Renal cortex interstitium (tissue), 11 donors: ENCODE data around the gene MPND. TPM values are rescaled to one million over a fixed set of nuclear protein-coding genes. Genes with fewer than 3 reads are reported as not detected.

Experiments used
- DNase-seq, 11 donors: peaks; one replicate each; pipeline ENCODE4 v3.0.0-alpha.2; 2013; ENCODE audit warnings: low read depth in 9 of 11, low spot score in 4 of 11; ENCODE audit errors: extremely low read depth in 1 of 11
- polyA plus RNA-seq, 3 donors: library from polyadenylated mRNA; unstranded; fragments of 120-200 nt; gene quantifications; one replicate each; pipeline ENCODE4 v1.2.1, GENCODE V29; 2013; ENCODE audit not compliant: insufficient read length in 3 of 3

The MPND gene
- polyA plus RNA-seq, 3 donors, result 21.3 to 31.4 (median 26.0) TPM

- DNase-seq, result no peak
These were observed 46.2 kb downstream of the MPND start for GRCh38 chr19:4389511-4390016.

DNA sequence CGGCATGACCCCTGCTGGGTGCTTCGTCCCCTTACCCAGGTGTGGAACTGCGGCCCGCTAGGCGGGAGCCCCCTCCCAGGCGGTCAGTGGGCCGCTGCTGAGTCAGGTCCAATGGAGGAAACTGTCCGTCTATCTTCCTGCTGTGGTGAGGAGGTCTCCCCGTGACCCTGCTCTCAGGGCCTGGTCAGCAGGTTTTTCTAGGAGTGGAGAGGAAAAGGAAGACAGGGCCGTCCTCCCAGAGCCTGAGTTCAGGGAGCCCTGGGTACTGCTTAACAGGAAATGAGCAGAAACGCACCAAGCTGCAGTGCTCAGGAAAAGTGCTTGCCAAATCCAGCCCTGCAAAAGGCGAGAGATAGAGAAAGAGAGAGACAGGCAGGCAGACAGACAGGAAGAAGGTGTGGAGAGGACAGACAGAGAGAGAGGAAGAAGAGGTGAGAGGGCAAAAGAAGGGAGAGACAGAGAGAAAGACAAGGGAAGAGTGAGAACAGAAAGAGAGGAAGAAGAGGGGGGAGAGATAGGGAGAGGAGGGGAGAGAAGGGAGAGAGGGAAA, 46.7 kb downstream of the MPND start:
- no peak for DNase-seq

GRCh38 chr19:4390567-4391305, 47.4 kb downstream of the MPND start:
- DNase-seq, result no peak

DNA sequence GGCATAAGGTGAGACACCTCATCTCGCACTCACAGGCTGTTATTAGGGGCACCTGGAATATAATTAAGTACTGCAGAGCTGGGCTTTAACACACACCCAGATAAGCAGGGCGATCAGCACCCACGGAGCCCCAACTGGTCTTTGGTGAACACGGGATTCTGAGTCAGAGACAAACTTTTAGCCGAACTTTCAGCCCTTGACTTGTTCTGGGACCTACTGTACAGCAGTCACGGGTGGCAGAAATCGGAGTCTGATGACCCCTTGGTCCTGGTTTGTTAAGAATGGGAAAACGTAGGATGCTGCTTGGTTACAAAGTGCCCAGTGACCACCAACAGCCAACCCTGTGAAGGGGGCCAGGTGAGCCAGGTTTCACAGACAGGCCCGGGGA, 47.9 kb downstream of the MPND start:
- no peak for DNase-seq

GRCh38 chr19:4391701-4392483, 48.5 kb downstream of the MPND start:
- DNase-seq, result no peak

- DNase-seq, result no peak
These were observed 50.7 kb downstream of the MPND start for GRCh38 chr19:4393947-4394590.

- DNase-seq, result no peak
These were observed 53.8 kb downstream of the MPND start for GRCh38 chr19:4396949-4397783.

GRCh38 chr19:4399812-4400134, 56.4 kb downstream of the MPND start:
- no peak for DNase-seq

GRCh38 chr19:4400135-4400936, 57.0 kb downstream of the MPND start, which contains the start of gene SH3GL1:
Gene SH3GL1, minus strand, starts transcription at chr19:4400547. Its CDS starts 179 bp downstream, at chr19:4400368.
- DNase-seq, result peak; percentile 72 to 92 (median 87)

- DNase-seq, result no peak
These were observed 58.4 kb downstream of the MPND start for GRCh38 chr19:4401769-4402170.

GRCh38 chr19:4402171-4403004, 59.0 kb downstream of the MPND start, which contains the start of gene CHAF1A:
Gene CHAF1A, plus strand, starts transcription at chr19:4402640. Its CDS starts 123 bp downstream, at chr19:4402763.
- DNase-seq, result peak; percentile 95 to 100 (median 99)

- DNase-seq, result no peak
These were observed 59.8 kb downstream of the MPND start for GRCh38 chr19:4403005-4403761.

GRCh38 chr19:4405977-4406376, 62.6 kb downstream of the MPND start:
- no peak for DNase-seq

GRCh38 chr19:4406626-4407025, 63.3 kb downstream of the MPND start:
- no peak for DNase-seq

GRCh38 chr19:4409123-4409933, 66.0 kb downstream of the MPND start:
- DNase-seq, result no peak
